GM12874 (cell line): ENCODE measurements around the gene TC2N.

ENCODE experiments used
- TF ChIP-seq, protein P1 (sequence below): IDR thresholded peaks from 2 replicates; pipeline ENCODE4 v1.5.1; 2011; ENCODE audit warnings: low read depth, mild to moderate bottlenecking, control low read depth, low read length, moderate library complexity; ENCODE audit not compliant: insufficient read depth

Gene TC2N

DNA sequence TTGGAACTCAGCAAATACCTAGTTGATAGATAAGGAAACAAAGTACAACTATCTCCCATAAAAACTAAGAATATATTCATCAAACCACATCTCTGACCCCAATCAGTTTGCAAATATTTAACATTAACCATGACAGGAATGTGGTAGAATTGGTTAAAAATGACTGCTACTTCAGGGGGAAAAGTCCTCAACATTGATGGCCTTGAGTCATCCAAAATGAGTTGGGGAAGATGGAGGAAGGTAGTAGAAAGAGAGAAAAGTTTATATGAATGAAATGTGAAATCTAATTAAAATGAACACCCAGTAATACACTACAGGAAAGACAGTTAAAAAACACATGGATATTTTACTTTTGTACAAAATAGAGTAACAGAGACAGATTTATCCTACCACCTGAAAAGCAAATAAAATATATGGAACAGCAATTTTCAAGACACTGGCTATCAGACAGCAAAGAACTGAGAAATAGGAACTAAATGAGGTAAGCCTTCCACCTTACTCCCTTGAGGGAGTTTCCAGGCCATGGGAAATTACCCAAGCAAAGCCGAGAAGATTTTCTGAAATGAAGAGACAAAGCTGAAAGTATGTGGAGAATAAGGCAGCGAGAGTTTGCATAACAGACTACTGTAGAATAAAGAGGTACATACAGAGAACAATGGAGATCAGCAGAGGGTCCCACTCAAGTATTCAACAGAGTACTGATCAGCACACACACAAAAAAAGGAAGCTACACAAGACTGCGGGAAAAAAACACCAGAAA, 49.6 kb downstream of the TC2N start:
- TF ChIP-seq, protein P1, sequence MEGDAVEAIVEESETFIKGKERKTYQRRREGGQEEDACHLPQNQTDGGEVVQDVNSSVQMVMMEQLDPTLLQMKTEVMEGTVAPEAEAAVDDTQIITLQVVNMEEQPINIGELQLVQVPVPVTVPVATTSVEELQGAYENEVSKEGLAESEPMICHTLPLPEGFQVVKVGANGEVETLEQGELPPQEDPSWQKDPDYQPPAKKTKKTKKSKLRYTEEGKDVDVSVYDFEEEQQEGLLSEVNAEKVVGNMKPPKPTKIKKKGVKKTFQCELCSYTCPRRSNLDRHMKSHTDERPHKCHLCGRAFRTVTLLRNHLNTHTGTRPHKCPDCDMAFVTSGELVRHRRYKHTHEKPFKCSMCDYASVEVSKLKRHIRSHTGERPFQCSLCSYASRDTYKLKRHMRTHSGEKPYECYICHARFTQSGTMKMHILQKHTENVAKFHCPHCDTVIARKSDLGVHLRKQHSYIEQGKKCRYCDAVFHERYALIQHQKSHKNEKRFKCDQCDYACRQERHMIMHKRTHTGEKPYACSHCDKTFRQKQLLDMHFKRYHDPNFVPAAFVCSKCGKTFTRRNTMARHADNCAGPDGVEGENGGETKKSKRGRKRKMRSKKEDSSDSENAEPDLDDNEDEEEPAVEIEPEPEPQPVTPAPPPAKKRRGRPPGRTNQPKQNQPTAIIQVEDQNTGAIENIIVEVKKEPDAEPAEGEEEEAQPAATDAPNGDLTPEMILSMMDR = no peak

DNA sequence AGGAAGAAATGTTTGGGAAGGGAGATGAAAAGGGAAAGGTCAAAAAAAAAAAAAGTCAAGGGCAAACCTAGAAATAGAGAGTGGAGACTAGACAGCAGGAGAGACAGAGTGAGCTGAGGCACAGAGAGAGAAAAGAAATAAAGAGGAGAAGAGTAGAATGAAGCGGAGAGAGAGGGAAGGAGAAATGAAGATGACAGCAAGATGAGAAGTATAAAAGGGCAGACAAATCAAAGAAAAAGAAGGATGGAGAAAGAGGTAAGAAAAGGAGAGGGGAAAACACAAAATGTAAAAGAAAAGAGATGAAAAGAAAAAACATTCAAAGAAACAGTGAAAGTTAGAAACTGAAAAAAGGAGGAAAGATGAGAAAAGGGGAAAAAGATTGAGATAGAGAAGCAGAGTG, 53.0 kb downstream of the TC2N start:
- TF ChIP-seq, protein P1 = no peak

DNA sequence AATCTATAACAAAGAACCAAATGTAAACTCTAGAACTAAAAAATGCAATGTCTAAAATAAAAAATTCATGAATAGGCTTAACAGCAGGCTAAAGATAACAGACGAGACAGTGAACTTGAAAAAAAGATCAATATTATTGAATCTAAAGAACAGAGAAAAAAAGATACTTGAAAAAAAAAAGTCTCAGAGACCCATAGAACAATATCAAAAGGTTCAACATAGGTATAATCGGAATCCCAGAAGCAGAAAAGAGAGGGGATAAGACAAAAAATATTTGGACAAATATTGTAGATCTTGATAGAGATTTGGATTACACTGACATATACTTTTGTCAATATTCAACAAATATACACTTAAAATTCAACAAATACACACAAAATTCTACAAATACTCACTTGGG, 56.6 kb downstream of the TC2N start:
- TF ChIP-seq, protein P1 = no peak

DNA sequence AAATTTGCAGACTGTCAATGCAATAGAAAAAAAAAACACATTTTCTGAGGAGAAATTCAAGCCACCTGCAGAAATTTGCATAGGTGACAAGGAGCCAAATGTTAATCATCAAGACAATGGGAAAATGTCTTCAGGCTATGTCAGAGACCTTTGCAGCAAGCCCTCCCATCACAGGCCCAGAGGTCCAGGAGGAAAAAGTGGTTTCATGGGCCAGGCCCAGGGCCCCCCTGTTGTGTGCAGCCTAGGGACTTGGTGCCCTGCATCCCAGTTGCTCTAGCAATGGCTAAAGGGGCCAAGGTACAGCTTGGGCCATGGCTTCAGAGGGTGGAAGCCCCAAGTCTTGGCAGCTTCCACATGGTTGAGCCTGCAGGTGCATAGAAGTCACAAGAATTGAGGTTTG, 60.6 kb downstream of the TC2N start:
- TF ChIP-seq, protein P1 = no peak

DNA sequence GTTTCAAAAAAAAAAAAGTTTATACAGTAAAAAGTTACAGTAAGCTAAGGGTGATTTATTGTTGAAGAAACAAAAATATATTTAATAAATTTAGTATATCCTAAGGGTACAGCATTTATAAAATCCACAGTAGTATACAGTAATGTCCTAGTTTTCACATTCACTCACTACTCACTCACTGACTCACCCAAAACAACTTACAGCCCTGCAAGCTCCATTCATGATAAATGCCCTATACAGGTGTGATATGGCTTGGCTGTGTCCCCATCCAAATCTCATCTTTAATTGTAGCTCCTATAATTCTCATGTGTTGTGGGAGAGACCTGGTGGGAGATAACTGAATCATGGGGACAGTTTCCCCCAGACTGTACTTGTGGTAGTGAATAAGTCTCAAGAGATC, 61.7 kb downstream of the TC2N start:
- TF ChIP-seq, protein P1 = no peak

DNA sequence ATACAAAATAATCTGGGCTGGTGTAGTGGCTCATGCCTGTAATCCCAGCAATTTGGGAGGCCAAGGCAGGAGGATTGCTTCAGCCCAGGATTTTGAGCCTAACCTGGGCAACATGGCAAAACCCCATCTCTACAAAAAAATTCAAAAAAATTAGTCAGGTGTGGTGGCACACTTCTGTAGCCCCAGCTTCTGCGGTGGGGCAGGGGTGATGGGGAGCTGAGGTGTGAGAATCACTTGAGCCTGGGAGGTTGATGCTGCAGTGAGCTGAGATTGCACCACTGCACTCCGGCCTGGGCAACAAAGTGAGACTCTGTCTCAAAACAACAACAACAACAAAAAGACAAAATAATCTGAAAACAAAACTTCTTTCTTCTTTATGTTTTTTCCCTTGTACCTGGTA, 66.0 kb downstream of the TC2N start:
- TF ChIP-seq, protein P1 = no peak

DNA sequence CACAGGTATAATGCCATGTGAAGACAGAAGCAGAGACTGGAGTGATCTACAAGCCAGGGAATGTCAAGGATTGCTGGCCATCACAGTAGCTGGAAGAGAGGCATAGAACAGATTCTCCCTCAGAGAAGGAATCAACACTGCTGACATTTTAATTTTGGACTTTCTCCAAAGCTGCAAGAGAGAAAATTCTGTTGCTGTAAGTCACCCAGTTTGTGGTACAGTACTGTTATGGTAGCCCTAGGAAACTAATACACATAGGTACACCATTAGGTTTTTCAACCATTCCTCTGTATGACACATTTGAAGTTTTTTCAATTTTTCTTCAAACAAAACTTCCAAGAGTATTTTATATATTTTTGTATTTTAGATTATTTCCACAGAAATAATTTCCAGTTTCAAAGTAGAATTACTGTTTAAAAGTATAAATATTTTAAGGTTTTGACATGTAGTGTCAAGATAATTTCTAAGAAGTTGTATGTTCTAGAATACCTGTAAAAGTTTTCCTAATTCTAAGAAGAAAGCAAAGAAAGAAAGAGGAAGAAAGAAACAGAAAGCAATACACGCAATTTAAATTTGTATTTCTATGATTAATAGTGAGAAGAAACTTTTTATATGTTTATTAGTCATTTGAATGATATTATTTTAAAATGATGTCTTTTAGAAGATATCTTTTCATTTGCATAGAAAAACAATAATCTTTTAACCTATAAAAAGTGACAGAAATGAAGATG, 70.6 kb downstream of the TC2N start:
- TF ChIP-seq, protein P1 = no peak
